OCI-LY7 (cell line): Measurements from ENCODE around the gene SWSAP1. TPM values are rescaled to one million over a fixed set of nuclear protein-coding genes. Genes with fewer than 3 reads are reported as not detected.

ENCODE experiments used
- BruUV-seq: library from RNA; stranded (reverse); fragments of 400-500 nt; replicated peaks from 2 replicates; lab custom pipeline; 2021; lab: Mats Ljungman, UMichigan
- CTCF ChIA-PET: fragments of 300-600 bp; sonication (Branson Sonifier 250); formaldehyde crosslinking; loops from one replicate; lab custom pipeline; 2022; ENCODE audit warnings: antibody characterized with exemption; ENCODE audit not compliant: unreplicated experiment; lab: Charles Lee
- POLR2A ChIA-PET: fragments of 300-600 bp; sonication (Branson Sonifier 250); formaldehyde crosslinking; loops from one replicate; lab custom pipeline; 2022; ENCODE audit warnings: antibody characterized with exemption; lab: Charles Lee
- DNase-seq: peaks from one replicate; pipeline ENCODE4 v3.0.0-alpha.2; 2015; ENCODE audit warnings: low spot score
- H2AFZ ChIP-seq: fragments of 200-600 bp; sonication (generic), shearing (Covaris generic); 2 replicates; pipeline ENCODE4 v1.6.1; 2014; ENCODE audit warnings: mild to moderate bottlenecking, antibody characterized with exemption, low read length, moderate library complexity
- H3K27ac ChIP-seq: fragments of 200-600 bp; sonication (generic); 2 replicates; pipeline ENCODE4 v1.5.1; 2014; ENCODE audit warnings: mixed run types, low read depth, mild to moderate bottlenecking, moderate library complexity, low read length, inconsistent platforms; ENCODE audit not compliant: poor library complexity, severe bottlenecking
- H3K36me3 ChIP-seq: fragments of 200-600 bp; sonication (generic); 2 replicates; pipeline ENCODE4 v1.6.1; 2014; ENCODE audit warnings: mild to moderate bottlenecking, antibody characterized with exemption, low read length, moderate library complexity, mixed read lengths; ENCODE audit not compliant: insufficient read depth
- H3K4me1 ChIP-seq: fragments of 200-600 bp; sonication (generic); 2 replicates; pipeline ENCODE4 v1.5.1; 2014; ENCODE audit warnings: mild to moderate bottlenecking, low read length; ENCODE audit not compliant: insufficient read depth, poor library complexity, severe bottlenecking
- H3K4me2 ChIP-seq: fragments of 200-600 bp; sonication (generic); 2 replicates; pipeline ENCODE4 v1.6.1; 2014; ENCODE audit warnings: mild to moderate bottlenecking, low read length
- H3K4me3 ChIP-seq: fragments of 200-600 bp; sonication (generic); 2 replicates; pipeline ENCODE4 v1.5.1; 2014; ENCODE audit warnings: mild to moderate bottlenecking, low read depth, low read length; ENCODE audit not compliant: poor library complexity, severe bottlenecking
- H3K79me2 ChIP-seq: fragments of 200-600 bp; sonication (generic); 2 replicates; pipeline ENCODE4 v1.6.1; 2016; ENCODE audit warnings: low read depth, mild to moderate bottlenecking, low read length, moderate library complexity, mixed read lengths; ENCODE audit not compliant: insufficient read depth
- H3K9me2 ChIP-seq: fragments of 200-600 bp; sonication (generic); 2 replicates; pipeline ENCODE4 v1.6.1; 2016; ENCODE audit warnings: mild to moderate bottlenecking, low read length, mixed read lengths; ENCODE audit not compliant: insufficient read depth
- H3K9me3 ChIP-seq: fragments of 200-600 bp; sonication (generic); 2 replicates; pipeline ENCODE4 v1.6.1; 2014; ENCODE audit warnings: mild to moderate bottlenecking, mixed run types, low read length, mixed read lengths
- H4K20me1 ChIP-seq: fragments of 200-600 bp; sonication (generic); 2 replicates; pipeline ENCODE4 v1.6.1; 2014; ENCODE audit warnings: mild to moderate bottlenecking, antibody characterized with exemption, low read length, moderate library complexity, mixed read lengths; ENCODE audit not compliant: insufficient read depth
- EZH2phosphoT487 ChIP-seq: fragments of 200-600 bp; sonication (generic); IDR thresholded peaks from 2 replicates; pipeline ENCODE4 v1.6.1; 2018; ENCODE audit warnings: low read depth, borderline replicate concordance, mild to moderate bottlenecking, mixed run types, antibody characterized with exemption, low read length, moderate library complexity, mixed read lengths
- intact Hi-C: fragments of 100-400 bp; cut with micrococcal nuclease; formaldehyde crosslinking; loops from one replicate; pipeline ENCODE4 v1.10.0; 2022; ENCODE audit not compliant: unreplicated experiment
- total RNA-seq, 2 experiments: library from RNA; depleted of rRNA in 1 of 2; stranded (reverse); fragments of >200 nt in 1 of 2; shearing (Covaris generic) in 1 of 2; gene quantifications; 2 replicates each; pipeline ENCODE4 v1.2.3, GENCODE V29; 2014 to 2022
- TF ChIP-seq, protein P1 (sequence below): fragments of 200-600 bp; sonication (generic); conservative IDR thresholded peaks from 2 replicates; pipeline ENCODE4 v1.5.1; 2014; ENCODE audit warnings: mild to moderate bottlenecking, antibody characterized with exemption, low read length, moderate library complexity, mixed read lengths

The SWSAP1 gene
- total RNA-seq, 2 experiments from 2014 or later: 5.6 to 6.8 TPM

- Histone ChIP-seq H4K20me1 (no peaks in the 10 kb centered on the region), H3K36me3 (no peaks in the 10 kb centered on the region), H3K4me3 (peak overlapping the region; percentile 47), H3K27ac (no peak overlapping the region), H3K4me2 (peak overlapping the region; percentile 69), H3K79me2 (peaks cover 9% of the 10 kb centered on the region; the same call in 1 of the 2 replicates), H3K4me1 (peaks cover 49% of the 10 kb centered on the region), H3K9me3 (no peaks in the 10 kb centered on the region), H2AFZ (peak overlapping the region; percentile 43; the same call in 1 of the 2 replicates), H3K9me2 (no peaks in the 10 kb centered on the region)
- intact Hi-C loops: no loop called here
- ChIA-PET CTCF (no interaction called here), POLR2A (interaction anchor here (2.2 kb wide), 1 partner anchor 99 kb away, joined by 7 read pairs; no protein-coding TSS in a partner anchor)
- BruUV-seq: no TSS peak
- DNase-seq: no peak
- TF ChIP-seq EZH2phosphoT487: no peak
- TF ChIP-seq, protein P1, sequence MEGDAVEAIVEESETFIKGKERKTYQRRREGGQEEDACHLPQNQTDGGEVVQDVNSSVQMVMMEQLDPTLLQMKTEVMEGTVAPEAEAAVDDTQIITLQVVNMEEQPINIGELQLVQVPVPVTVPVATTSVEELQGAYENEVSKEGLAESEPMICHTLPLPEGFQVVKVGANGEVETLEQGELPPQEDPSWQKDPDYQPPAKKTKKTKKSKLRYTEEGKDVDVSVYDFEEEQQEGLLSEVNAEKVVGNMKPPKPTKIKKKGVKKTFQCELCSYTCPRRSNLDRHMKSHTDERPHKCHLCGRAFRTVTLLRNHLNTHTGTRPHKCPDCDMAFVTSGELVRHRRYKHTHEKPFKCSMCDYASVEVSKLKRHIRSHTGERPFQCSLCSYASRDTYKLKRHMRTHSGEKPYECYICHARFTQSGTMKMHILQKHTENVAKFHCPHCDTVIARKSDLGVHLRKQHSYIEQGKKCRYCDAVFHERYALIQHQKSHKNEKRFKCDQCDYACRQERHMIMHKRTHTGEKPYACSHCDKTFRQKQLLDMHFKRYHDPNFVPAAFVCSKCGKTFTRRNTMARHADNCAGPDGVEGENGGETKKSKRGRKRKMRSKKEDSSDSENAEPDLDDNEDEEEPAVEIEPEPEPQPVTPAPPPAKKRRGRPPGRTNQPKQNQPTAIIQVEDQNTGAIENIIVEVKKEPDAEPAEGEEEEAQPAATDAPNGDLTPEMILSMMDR: no peak
These were observed 9.2 kb downstream of the SWSAP1 start for GRCh38 chr19:11383706-11384048.

- intact Hi-C loops: no loop called here
- H3K4me2 ChIP-seq: no peak overlapping the region
These were observed 10.3 kb downstream of the SWSAP1 start for GRCh38 chr19:11384778-11385129.

More at GRCh38 chr19:11384778-11385129, 10.3 kb downstream of the SWSAP1 start:
- H2AFZ ChIP-seq: no peak overlapping the region
- peaks cover 49% of the 10 kb centered on the region for H3K4me1 ChIP-seq
- no peak overlapping the region for H3K27ac ChIP-seq
- H4K20me1 ChIP-seq: no peaks in the 10 kb centered on the region
- peaks cover 5% of the 10 kb centered on the region; the same call in 1 of the 2 replicates for H3K79me2 ChIP-seq
- no peaks in the 10 kb centered on the region for H3K9me2 ChIP-seq
- no TSS peak for BruUV-seq
- no peaks in the 10 kb centered on the region for H3K9me3 ChIP-seq
- POLR2A ChIA-PET: interaction anchor here (0.6 to 2.2 kb wide), 3 partner anchors 85 to 1347 kb away, joined by 3 to 7 read pairs (median 4); no protein-coding TSS in a partner anchor
- DNase-seq: no peak
- no peak overlapping the region for H3K4me3 ChIP-seq
- CTCF ChIA-PET: no interaction called here
- TF ChIP-seq, protein P1: no peak
- no peak for TF ChIP-seq EZH2phosphoT487
- no peaks in the 10 kb centered on the region for H3K36me3 ChIP-seq
